ENCODE measurements around the gene PFAS.
A peak's percentile ranks its signal among the peaks of the same experiment; 100 is the strongest.

The PFAS gene

GRCh38 chr17:8268550-8269298 lies 19.6 kb downstream of the PFAS start:
- DNase-seq: no peak

GRCh38 chr17:8272421-8272820 lies 23.3 kb downstream of the PFAS start:
- no peak for DNase-seq

- no peak for DNase-seq
Measured at GRCh38 chr17:8273884-8274444, 24.9 kb downstream of the PFAS start.

GRCh38 chr17:8274816-8275215 lies 25.7 kb downstream of the PFAS start:
- DNase-seq: no peak

- no peak for DNase-seq
Measured at GRCh38 chr17:8275421-8276290, 26.6 kb downstream of the PFAS start.

- DNase-seq: no peak
Measured at GRCh38 chr17:8277317-8277716, 28.2 kb downstream of the PFAS start.

- DNase-seq: no peak
Measured at GRCh38 chr17:8282345-8282744, 33.3 kb downstream of the PFAS start.

GRCh38 chr17:8283356-8283755 lies 34.3 kb downstream of the PFAS start:
- no peak for DNase-seq

- no peak for DNase-seq
Measured at GRCh38 chr17:8284126-8284525, 35.0 kb downstream of the PFAS start.

GRCh38 chr17:8285270-8286181 lies 36.4 kb downstream of the PFAS start:
- DNase-seq: no peak

GRCh38 chr17:8287651-8288335 lies 38.7 kb downstream of the PFAS start:
- no peak for DNase-seq

- DNase-seq: peak; percentile 57
Measured at GRCh38 chr17:8288336-8289102, 39.4 kb downstream of the PFAS start, which contains the start of gene RANGRF. Gene RANGRF (plus strand): TSS chr17:8288670. CDS start chr17:8288789, 119 bp downstream.

GRCh38 chr17:8289103-8289397 lies 40.0 kb downstream of the PFAS start:
- DNase-seq: no peak

- DNase-seq: no peak
Measured at GRCh38 chr17:8290043-8290442, 41.0 kb downstream of the PFAS start.

- no peak for DNase-seq
Measured at GRCh38 chr17:8292639-8293395, 43.7 kb downstream of the PFAS start.

GRCh38 chr17:8294361-8294760 lies 45.3 kb downstream of the PFAS start:
- DNase-seq: no peak

- no peak for DNase-seq
Measured at GRCh38 chr17:8294814-8295316, 45.8 kb downstream of the PFAS start.

- DNase-seq: no peak
Measured at GRCh38 chr17:8300226-8300625, 51.1 kb downstream of the PFAS start.

GRCh38 chr17:8300627-8301242 lies 51.6 kb downstream of the PFAS start:
- DNase-seq: no peak

GRCh38 chr17:8310601-8311123 lies 61.6 kb downstream of the PFAS start:
- no peak for DNase-seq
